HK-2 (cell line): Measurements from ENCODE around the gene SEC22A.

Experiments used
- DNase-seq: peaks from one replicate; pipeline ENCODE4 v3.0.0-alpha.2; 2018; ENCODE audit not compliant: unreplicated experiment

The SEC22A gene

GRCh38 chr3:123287962-123288302 lies 86.2 kb downstream of the SEC22A start:
- DNase-seq, result no peak

GRCh38 chr3:123289391-123290106 lies 87.8 kb downstream of the SEC22A start:
- DNase-seq, result no peak

- no peak for DNase-seq
Measured at GRCh38 chr3:123290107-123290930, 88.6 kb downstream of the SEC22A start.

GRCh38 chr3:123290962-123291361 lies 89.2 kb downstream of the SEC22A start:
- no peak for DNase-seq

- no peak for DNase-seq
Measured at GRCh38 chr3:123291404-123291803, 89.7 kb downstream of the SEC22A start.

GRCh38 chr3:123292321-123293310 lies 90.9 kb downstream of the SEC22A start:
- DNase-seq, result no peak

- no peak for DNase-seq
Measured at GRCh38 chr3:123294296-123294938, 92.7 kb downstream of the SEC22A start.

- no peak for DNase-seq
Measured at GRCh38 chr3:123295171-123295900, 93.6 kb downstream of the SEC22A start.

GRCh38 chr3:123295901-123296250 lies 94.1 kb downstream of the SEC22A start:
- no peak for DNase-seq

GRCh38 chr3:123296261-123296660 lies 94.5 kb downstream of the SEC22A start:
- no peak for DNase-seq

GRCh38 chr3:123296836-123297626 lies 95.3 kb downstream of the SEC22A start:
- DNase-seq, result no peak

GRCh38 chr3:123297627-123297899 lies 95.8 kb downstream of the SEC22A start:
- DNase-seq, result no peak

- DNase-seq, result no peak
Measured at GRCh38 chr3:123298903-123299302, 97.2 kb downstream of the SEC22A start.

- DNase-seq, result no peak
Measured at GRCh38 chr3:123299581-123299980, 97.8 kb downstream of the SEC22A start.

- no peak for DNase-seq
Measured at GRCh38 chr3:123300056-123300455, 98.3 kb downstream of the SEC22A start.

- DNase-seq, result no peak
Measured at GRCh38 chr3:123300583-123300982, 98.8 kb downstream of the SEC22A start.

- no peak for DNase-seq
Measured at GRCh38 chr3:123301331-123302184, 99.8 kb downstream of the SEC22A start.

GRCh38 chr3:123302961-123303360 lies 101.2 kb downstream of the SEC22A start:
- no peak for DNase-seq

- DNase-seq, result no peak
Measured at GRCh38 chr3:123303976-123304560, 102.3 kb downstream of the SEC22A start.
